Heart left ventricle (tissue), 13 donors: ENCODE measurements around the gene C1orf159.
"Not testable (repeated sequence)": the region's sequence is repeated elsewhere in the genome, so short reads cannot be mapped to it uniquely, and the experiment has no call there.

Experiments used
- POLR2A ChIP-seq, 2 donors: fragments of 450-650 bp; IDR thresholded peaks; one replicate each; pipeline ENCODE4 v1.6.1; 2017; ENCODE audit warnings: antibody characterized with exemption in 2 of 2, mild to moderate bottlenecking in 2 of 2, moderate library complexity in 2 of 2
- TF ChIP-seq, protein P1 (sequence below), 12 donors: fragments of 200-600 bp; sonication (generic) in 4 of 12; IDR thresholded peaks; one replicate each; pipeline versions ENCODE4 v1.5.0 to v1.8.0; 2018 to 2022; ENCODE audit warnings: antibody characterized with exemption in 12 of 12, mild to moderate bottlenecking in 5 of 12
- donor health status: ischemic (EF 13 %, LVEDD 7.1; RV severe dilation, severe dysfunction).
- donor health status: DM: no; HTN: yes; CAD: no.
- donor health status: DM: no; HTN: no; CAD: no.
- donor health status: ischemic (EF 25% LVEDD 6.9; RV normal size, moderate dysfunction).
- donor health status: ischemic (EF 25% LVEDD 5.7; RV mildly dilated, moderate dysfunction).
- donor health status: ischemic (EF 35%, LVEDD 5.7; RV mildly dilated, moderate dysfunction).
- donor health status: nonischemic (EF 11% LVEDD 7.7; RV severe dilation, severe dysfunction).
- donor health status: DM: yes; HTN: yes; CAD: no.
- donor health status: PGD.
- donor health status: ischemic (EF 29% LVEDD 5.4; RV normal size, mild dysfunction).
- donor health status: nonischemic (EF 23%, LVEDD 6.1; RV moderate dilation, normal function).

DNA sequence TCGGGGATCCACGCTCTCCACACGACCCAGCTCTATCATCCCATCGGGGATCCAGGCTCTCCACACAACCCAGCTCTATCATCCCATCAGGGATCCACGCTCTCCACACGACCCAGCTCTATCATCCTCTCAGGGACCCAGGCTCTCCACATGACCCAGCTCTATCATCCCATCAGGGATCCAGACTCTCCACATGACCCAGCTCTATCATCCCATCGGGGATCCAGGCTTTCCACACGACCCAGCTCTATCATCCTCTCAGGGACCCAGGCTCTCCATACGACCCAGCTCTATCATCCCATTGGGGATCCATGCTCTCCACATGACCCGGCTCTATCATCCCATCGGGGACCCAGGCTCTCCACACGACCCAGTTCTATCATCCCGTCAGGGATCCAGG lies 36.5 kb upstream of the C1orf159 start:
- TF ChIP-seq, protein P1, sequence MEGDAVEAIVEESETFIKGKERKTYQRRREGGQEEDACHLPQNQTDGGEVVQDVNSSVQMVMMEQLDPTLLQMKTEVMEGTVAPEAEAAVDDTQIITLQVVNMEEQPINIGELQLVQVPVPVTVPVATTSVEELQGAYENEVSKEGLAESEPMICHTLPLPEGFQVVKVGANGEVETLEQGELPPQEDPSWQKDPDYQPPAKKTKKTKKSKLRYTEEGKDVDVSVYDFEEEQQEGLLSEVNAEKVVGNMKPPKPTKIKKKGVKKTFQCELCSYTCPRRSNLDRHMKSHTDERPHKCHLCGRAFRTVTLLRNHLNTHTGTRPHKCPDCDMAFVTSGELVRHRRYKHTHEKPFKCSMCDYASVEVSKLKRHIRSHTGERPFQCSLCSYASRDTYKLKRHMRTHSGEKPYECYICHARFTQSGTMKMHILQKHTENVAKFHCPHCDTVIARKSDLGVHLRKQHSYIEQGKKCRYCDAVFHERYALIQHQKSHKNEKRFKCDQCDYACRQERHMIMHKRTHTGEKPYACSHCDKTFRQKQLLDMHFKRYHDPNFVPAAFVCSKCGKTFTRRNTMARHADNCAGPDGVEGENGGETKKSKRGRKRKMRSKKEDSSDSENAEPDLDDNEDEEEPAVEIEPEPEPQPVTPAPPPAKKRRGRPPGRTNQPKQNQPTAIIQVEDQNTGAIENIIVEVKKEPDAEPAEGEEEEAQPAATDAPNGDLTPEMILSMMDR (IDR thresholded peaks at IDR 0.05) = not testable (repeated sequence)
- not testable (repeated sequence) for TF ChIP-seq POLR2A (IDR thresholded peaks at IDR 0.05)
